Neuronal stem cell (in vitro differentiated cells): Measurements from ENCODE around the gene RALGAPB.
A peak's percentile ranks its signal among the peaks of the same experiment; 100 is the strongest.

Source experiments
- DNase-seq: peaks from one replicate; pipeline ENCODE4 v3.0.0-alpha.2; 2013; ENCODE audit warnings: low spot score
- H2AFZ ChIP-seq: one replicate; pipeline ENCODE4 v1.6.1; 2013; ENCODE audit warnings: mild to moderate bottlenecking, low read length, inconsistent platforms
- H2AK5ac ChIP-seq: 2 replicates; pipeline ENCODE4 v1.6.1; 2013; ENCODE audit warnings: low read depth, mild to moderate bottlenecking, inconsistent platforms, low read length, moderate library complexity, mixed read lengths
- H2BK120ac ChIP-seq: 2 replicates; pipeline ENCODE4 v1.6.1; 2013; ENCODE audit warnings: low read depth, mild to moderate bottlenecking, inconsistent platforms, low read length, moderate library complexity, mixed read lengths
- H2BK12ac ChIP-seq: one replicate; pipeline ENCODE4 v1.6.1; 2013; ENCODE audit warnings: low read length, inconsistent platforms
- H2BK15ac ChIP-seq: 2 replicates; pipeline ENCODE4 v1.6.1; 2013; ENCODE audit warnings: mild to moderate bottlenecking, low read length, inconsistent platforms, mixed read lengths
- H2BK5ac ChIP-seq: one replicate; pipeline ENCODE4 v1.6.1; 2013; ENCODE audit warnings: inconsistent platforms, mild to moderate bottlenecking, low read length, moderate library complexity
- H3K14ac ChIP-seq: one replicate; pipeline ENCODE4 v1.6.1; 2013; ENCODE audit warnings: low read length, inconsistent platforms
- H3K18ac ChIP-seq: 2 replicates; pipeline ENCODE4 v1.6.1; 2013; ENCODE audit warnings: low read length, inconsistent platforms
- H3K23ac ChIP-seq: 2 replicates; pipeline ENCODE4 v1.6.1; 2013; ENCODE audit warnings: low read depth, mild to moderate bottlenecking, mixed read lengths, low read length, inconsistent platforms; ENCODE audit not compliant: poor library complexity
- H3K27ac ChIP-seq: replicated peaks from 3 replicates; pipeline ENCODE4 v1.5.1; 2013; ENCODE audit warnings: low read length, inconsistent platforms
- H3K27me3 ChIP-seq, 3 experiments: 2 replicates each; pipeline ENCODE4 v1.6.1; 2013; ENCODE audit warnings: low read length in 3 of 3, mild to moderate bottlenecking in 2 of 3, inconsistent platforms in 1 of 3, low read depth in 1 of 3, mixed read lengths in 1 of 3, moderate library complexity in 1 of 3; ENCODE audit not compliant: control insufficient read depth in 3 of 3, insufficient read depth in 3 of 3
- H3K36me3 ChIP-seq, 2 donors: replicated peaks in 1 of 2; 2 replicates each; pipeline ENCODE4 v1.6.1; 2013; ENCODE audit warnings: low read length in 2 of 2; ENCODE audit not compliant: control insufficient read depth in 2 of 2, insufficient read depth in 2 of 2
- H3K4ac ChIP-seq: 2 replicates; pipeline ENCODE4 v1.6.1; 2013; ENCODE audit warnings: inconsistent platforms, mild to moderate bottlenecking, low read length, moderate library complexity
- H3K4me1 ChIP-seq, 2 donors: 1 replicate in 1 of 2; 2 replicates in 1 of 2; pipeline ENCODE4 v1.6.1; 2013; ENCODE audit warnings: low read length in 2 of 2, low read depth in 1 of 2; ENCODE audit not compliant: control insufficient read depth in 2 of 2, insufficient read depth in 1 of 2
- H3K4me2 ChIP-seq: one replicate; pipeline ENCODE4 v1.6.1; 2013; ENCODE audit warnings: mild to moderate bottlenecking, low read length, inconsistent platforms; ENCODE audit not compliant: insufficient read depth, poor library complexity, severe bottlenecking
- H3K4me3 ChIP-seq, 2 donors: 2 replicates each; pipeline ENCODE4 v1.5.1; 2013; ENCODE audit warnings: low read length in 2 of 2, mild to moderate bottlenecking in 2 of 2, inconsistent platforms in 1 of 2, moderate library complexity in 1 of 2
- H3K79me1 ChIP-seq: one replicate; pipeline ENCODE4 v1.6.1; 2013; ENCODE audit warnings: low read depth, mild to moderate bottlenecking, inconsistent platforms, low read length, moderate library complexity
- H3K9ac ChIP-seq: one replicate; pipeline ENCODE4 v1.6.1; 2013; ENCODE audit warnings: mild to moderate bottlenecking, low read depth, low read length, inconsistent platforms; ENCODE audit not compliant: poor library complexity
- H3K9me3 ChIP-seq, 2 donors: replicated peaks in 1 of 2; 2 replicates each; pipeline versions ENCODE3 to v1.6.1; 2013; ENCODE audit warnings: low read length in 2 of 2, mild to moderate bottlenecking in 2 of 2, inconsistent platforms in 1 of 2, low read depth in 1 of 2, mixed read lengths in 1 of 2, moderate library complexity in 1 of 2; ENCODE audit not compliant: control insufficient read depth in 2 of 2, insufficient read depth in 1 of 2
- H4K8ac ChIP-seq: one replicate; pipeline ENCODE4 v1.6.1; 2013; ENCODE audit warnings: low read depth, mild to moderate bottlenecking, inconsistent platforms, low read length, moderate library complexity
- H4K91ac ChIP-seq: one replicate; pipeline ENCODE4 v1.6.1; 2013; ENCODE audit warnings: low read length, low read depth, mild to moderate bottlenecking, inconsistent platforms; ENCODE audit not compliant: poor library complexity
- WGBS, 2 donors: extraction: QIAGEN DNeasy Blood & Tissue Kit; methylation state at CpG; one replicate each; pipeline ENCODE4 v1.1.7; 2013; ENCODE audit warnings: missing lambda C conversion rate in 2 of 2, mixed read lengths in 1 of 2; ENCODE audit not compliant: insufficient read length in 2 of 2, insufficient replicate concordance in 1 of 2; ENCODE audit errors: extremely low coverage in 2 of 2; 5-methylcytosine and 5-hydroxymethylcytosine counted together

RALGAPB gene

DNA sequence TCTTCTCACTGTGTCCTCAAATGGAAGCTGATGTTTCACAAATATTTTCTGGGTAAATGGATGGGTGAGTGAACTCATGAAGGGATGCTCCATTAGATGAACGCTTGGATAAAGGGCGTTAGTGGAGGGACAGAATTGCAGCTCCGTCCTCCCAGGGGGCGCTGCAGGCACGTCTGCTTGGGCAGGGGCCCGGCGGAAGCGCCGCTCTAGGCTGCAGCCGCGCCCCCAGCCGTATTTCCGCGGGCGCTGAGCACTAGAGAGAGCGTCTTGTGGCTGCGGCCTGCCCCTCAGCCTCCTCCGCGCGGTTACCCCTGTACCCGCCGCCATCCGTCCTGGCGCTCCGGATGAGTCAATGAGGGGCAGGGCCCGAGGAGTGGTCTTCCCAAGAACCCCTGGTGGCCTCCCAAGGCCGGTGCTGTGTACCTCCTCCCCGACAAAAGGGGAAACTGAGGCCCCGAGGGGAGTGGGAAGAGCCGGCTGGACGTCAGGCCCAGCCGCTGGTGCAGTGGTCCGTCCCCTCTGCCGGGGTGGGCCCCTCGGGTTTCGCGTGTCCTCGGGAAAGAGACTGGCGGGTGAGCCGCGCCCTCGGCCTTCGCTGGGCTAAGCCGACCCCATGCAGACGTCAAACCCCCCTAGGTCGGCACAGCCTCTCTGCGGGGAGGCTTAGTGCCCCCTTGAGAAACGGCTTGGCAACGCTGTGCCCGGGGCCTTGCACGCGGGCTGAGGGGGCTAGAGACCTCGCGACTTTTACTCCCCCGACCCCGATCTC, 26.0 kb upstream of the RALGAPB start:
- WGBS, 2 donors, result no CpG with 5 or more reads among the region's 56 CpGs
- Histone ChIP-seq H3K23ac (peak overlapping the region; percentile 85), H3K36me3 (peaks cover 18 to 38% of the 10 kb centered on the region in 2 donors), H2BK12ac (no peak overlapping the region), H3K79me1 (peaks cover 10% of the 10 kb centered on the region), H2BK120ac (peak overlapping the region; percentile 73), H2BK15ac (peak overlapping the region; percentile 52), H3K27ac (peak overlapping the region; percentile 50), H3K4me2 (peak overlapping the region; percentile 67), H3K4ac (no peak overlapping the region), H4K91ac (no peak overlapping the region), H2BK5ac (peak overlapping the region; percentile 90), H3K14ac (peak overlapping the region; percentile 87), H2AK5ac (peak overlapping the region; percentile 23), H3K18ac (peak overlapping the region; percentile 96), H3K4me1 (peaks cover 6 to 9% of the 10 kb centered on the region in 2 donors), H2AFZ (peak overlapping the region; percentile 87), H3K4me3 (peak overlapping the region; percentile 90 to 97), H3K9me3 (no peaks in the 10 kb centered on the region), H4K8ac (no peak overlapping the region), H3K9ac (peak overlapping the region; percentile 98), H3K27me3 (peaks cover 0 to 3% (median 0%) of the 10 kb centered on the region in 3 experiments)
- DNase-seq, result peak; percentile 83

DNA sequence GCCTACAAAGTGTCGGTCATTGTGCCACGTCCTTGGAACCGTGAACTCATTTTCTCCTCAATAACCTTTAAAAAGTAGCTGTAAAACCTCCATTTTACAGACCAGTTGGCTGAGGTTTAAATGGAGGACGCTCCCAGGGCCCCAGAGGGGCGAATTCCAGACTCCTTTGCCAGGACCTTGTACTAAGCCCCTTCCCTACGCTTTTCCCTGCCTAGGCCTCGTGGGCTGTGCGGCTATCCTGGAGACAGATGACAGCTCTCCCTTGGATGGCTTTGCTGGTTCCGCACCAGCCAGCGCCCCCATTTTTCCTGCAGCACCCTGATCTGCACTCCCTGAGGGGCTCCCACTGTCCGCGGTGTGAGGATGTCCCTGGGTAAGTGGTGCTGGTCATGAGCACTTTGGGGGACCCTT, 25.4 kb upstream of the RALGAPB start:
- H3K27ac ChIP-seq, result no peak overlapping the region

DNA sequence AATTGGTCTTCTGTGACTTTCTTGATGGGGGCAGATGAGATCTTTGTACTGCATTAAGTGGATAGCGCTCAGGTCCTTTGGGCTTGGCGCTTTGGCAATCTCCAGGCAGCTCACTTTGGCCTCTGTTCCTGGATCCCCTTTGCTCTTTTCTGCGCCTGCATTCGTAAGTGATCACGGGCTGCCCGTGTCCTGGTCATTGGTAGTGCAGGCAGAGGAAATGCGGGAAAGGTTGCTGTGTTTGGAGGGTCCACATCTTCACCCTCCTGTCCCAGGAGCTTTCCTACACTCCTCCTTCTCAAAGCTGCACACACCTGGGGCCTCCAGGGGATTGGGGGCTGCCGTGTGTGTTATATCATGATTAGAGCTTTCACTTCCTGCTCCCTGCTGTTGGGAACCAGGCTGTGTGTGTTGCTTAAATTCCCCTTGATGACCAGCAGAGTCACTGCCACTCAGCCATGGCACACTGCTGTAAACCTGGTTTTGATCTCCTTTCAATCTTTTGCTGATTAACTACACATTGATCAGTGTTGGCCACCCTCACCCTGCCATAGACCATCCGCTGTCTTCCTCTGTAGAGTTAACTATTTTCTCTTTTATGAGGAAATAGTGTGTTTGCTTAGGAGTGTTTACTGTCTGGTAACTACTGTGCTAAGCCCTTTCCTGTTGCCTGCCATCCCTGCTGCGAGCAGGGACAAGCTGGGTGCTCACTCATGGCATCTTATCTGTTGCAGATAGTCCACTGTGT, 24.5 kb upstream of the RALGAPB start:
- H3K27ac ChIP-seq, result no peak overlapping the region
- H2BK5ac ChIP-seq, result no peak overlapping the region
- H2BK12ac ChIP-seq, result no peak overlapping the region
- H3K79me1 ChIP-seq, result peaks cover 10% of the 10 kb centered on the region
- H4K91ac ChIP-seq, result no peak overlapping the region
- peak overlapping the region; percentile 34 for H3K9ac ChIP-seq
- H3K27me3 ChIP-seq, result no peaks in the 10 kb centered on the region
- H3K4me3 ChIP-seq, result peak overlapping the region; percentile 5 to 17
- peaks cover 18 to 38% of the 10 kb centered on the region in 2 donors for H3K36me3 ChIP-seq
- no peak overlapping the region for H3K4me2 ChIP-seq
- H2BK120ac ChIP-seq, result no peak overlapping the region
- peaks cover 5 to 6% of the 10 kb centered on the region in 2 donors for H3K4me1 ChIP-seq
- no peak overlapping the region for H3K23ac ChIP-seq
- H3K4ac ChIP-seq, result no peak overlapping the region
- H4K8ac ChIP-seq, result no peak overlapping the region
- H3K9me3 ChIP-seq, result no peaks in the 10 kb centered on the region
- no peak overlapping the region for H3K14ac ChIP-seq
- H2AK5ac ChIP-seq, result no peak overlapping the region
- no peak for DNase-seq
- no peak overlapping the region for H3K18ac ChIP-seq
- H2AFZ ChIP-seq, result no peak overlapping the region
- WGBS, 2 donors, result no CpG with 5 or more reads among the region's 10 CpGs
- no peak overlapping the region for H2BK15ac ChIP-seq

More for the DNA sequence above, 25.4 kb upstream of the RALGAPB start:
- H2BK12ac ChIP-seq, result no peak overlapping the region
- no peak overlapping the region for H4K8ac ChIP-seq
- H3K4me2 ChIP-seq, result peak overlapping the region; percentile 67
- peak overlapping the region; percentile 63 for H3K9ac ChIP-seq
- no peak overlapping the region for H3K14ac ChIP-seq
- H3K4ac ChIP-seq, result no peak overlapping the region
- H4K91ac ChIP-seq, result no peak overlapping the region
- no peak overlapping the region for H3K18ac ChIP-seq
- WGBS, 2 donors, result no CpG with 5 or more reads among the region's 12 CpGs
- H3K4me3 ChIP-seq, result peak overlapping the region; percentile 90 to 97
- no peaks in the 10 kb centered on the region for H3K9me3 ChIP-seq
- no peak overlapping the region for H2BK120ac ChIP-seq
- peaks cover 18 to 38% of the 10 kb centered on the region in 2 donors for H3K36me3 ChIP-seq
- H3K27me3 ChIP-seq, result peaks cover 0 to 3% (median 0%) of the 10 kb centered on the region in 3 experiments
- no peak for DNase-seq
- H2AK5ac ChIP-seq, result peak overlapping the region; percentile 23
- H2AFZ ChIP-seq, result peak overlapping the region; percentile 87
- peaks cover 5 to 6% of the 10 kb centered on the region in 2 donors for H3K4me1 ChIP-seq
- H2BK15ac ChIP-seq, result no peak overlapping the region
- no peak overlapping the region for H2BK5ac ChIP-seq
- peak overlapping the region; percentile 38 for H3K23ac ChIP-seq
- H3K79me1 ChIP-seq, result peaks cover 10% of the 10 kb centered on the region

DNA sequence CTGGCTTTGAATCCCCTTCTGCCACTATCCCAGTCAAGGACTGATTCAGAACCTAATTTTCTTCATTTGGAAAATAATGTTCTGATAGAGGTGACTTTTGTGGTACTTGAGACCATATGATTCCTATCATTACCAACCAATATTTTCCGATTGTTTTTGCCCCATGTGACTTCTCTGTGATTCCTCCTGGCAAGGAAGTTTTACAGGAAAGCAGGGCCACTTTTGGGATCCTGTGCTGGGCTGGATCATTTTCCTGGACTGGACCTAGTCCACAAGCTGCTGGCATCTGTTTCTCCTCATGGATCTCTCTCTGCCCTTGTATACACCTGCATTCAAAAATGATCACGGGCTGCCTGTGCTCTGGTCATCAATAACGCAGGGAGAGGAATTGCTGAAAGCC, 23.6 kb upstream of the RALGAPB start:
- Histone ChIP-seq H2BK120ac (no peak overlapping the region), H3K23ac (no peak overlapping the region), H3K18ac (no peak overlapping the region), H3K36me3 (peaks cover 18 to 38% of the 10 kb centered on the region in 2 donors), H4K8ac (no peak overlapping the region), H2BK5ac (no peak overlapping the region), H3K4me2 (no peak overlapping the region), H3K9me3 (no peaks in the 10 kb centered on the region), H4K91ac (peak overlapping the region; percentile 22), H2AFZ (no peak overlapping the region), H2BK12ac (no peak overlapping the region), H3K4me3 (no peak overlapping the region), H3K9ac (peak overlapping the region; percentile 2), H2BK15ac (no peak overlapping the region), H3K79me1 (peaks cover 10% of the 10 kb centered on the region), H3K4ac (no peak overlapping the region), H2AK5ac (no peak overlapping the region), H3K14ac (no peak overlapping the region), H3K4me1 (peaks cover 5 to 6% of the 10 kb centered on the region in 2 donors), H3K27ac (no peak overlapping the region), H3K27me3 (no peaks in the 10 kb centered on the region)
- no CpG with 5 or more reads among the region's 3 CpGs for WGBS, 2 donors
- DNase-seq, result no peak
